GM21619 (cell line): ENCODE results near the gene MAP6D1.
A peak's percentile ranks its signal among the peaks of the same experiment; 100 is the strongest.

ENCODE experiments used
- ATAC-seq: cut with Tn5 transposase; IDR thresholded peaks from one replicate; pipeline ENCODE4 v1.9.1; 2021; ENCODE audit not compliant: unreplicated experiment

Gene MAP6D1

GRCh38 chr3:183825456-183826161, at the start of gene MAP6D1:
Gene MAP6D1 (minus strand): TSS chr3:183825577. CDS start chr3:183825547, 30 bp downstream.
- ATAC-seq: peak; percentile 55

- ATAC-seq: no peak
These were observed 48.5 kb upstream of the MAP6D1 start for GRCh38 chr3:183873914-183874313.

GRCh38 chr3:183871541-183871940, 46.2 kb upstream of the MAP6D1 start:
- no peak for ATAC-seq

- ATAC-seq: no peak
These were observed 45.2 kb upstream of the MAP6D1 start for GRCh38 chr3:183870563-183870962.

- ATAC-seq: no peak
These were observed 43.4 kb upstream of the MAP6D1 start for GRCh38 chr3:183868796-183869195.

DNA sequence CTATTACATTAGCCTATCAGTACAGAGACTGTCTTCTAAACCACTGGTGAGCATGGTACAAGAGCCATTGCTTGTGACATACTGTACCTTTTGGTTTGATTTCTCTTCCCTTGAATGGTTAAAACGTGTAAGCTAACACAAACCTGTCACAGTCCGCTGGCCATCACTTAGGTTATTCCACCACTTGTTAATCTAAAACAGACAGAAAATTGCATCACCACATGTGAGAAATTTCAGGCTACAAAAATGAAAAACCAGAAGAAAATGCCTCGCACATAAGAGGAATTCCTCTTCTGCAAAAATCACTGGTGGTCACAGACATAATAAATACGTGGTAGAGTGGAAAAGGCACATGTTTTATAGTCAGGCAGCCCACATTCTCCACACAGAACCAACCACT, 37.2 kb upstream of the MAP6D1 start:
- no peak for ATAC-seq

GRCh38 chr3:183857863-183858262, 32.5 kb upstream of the MAP6D1 start:
- no peak for ATAC-seq

- no peak for ATAC-seq
These were observed 29.1 kb upstream of the MAP6D1 start for GRCh38 chr3:183854318-183855035.

DNA sequence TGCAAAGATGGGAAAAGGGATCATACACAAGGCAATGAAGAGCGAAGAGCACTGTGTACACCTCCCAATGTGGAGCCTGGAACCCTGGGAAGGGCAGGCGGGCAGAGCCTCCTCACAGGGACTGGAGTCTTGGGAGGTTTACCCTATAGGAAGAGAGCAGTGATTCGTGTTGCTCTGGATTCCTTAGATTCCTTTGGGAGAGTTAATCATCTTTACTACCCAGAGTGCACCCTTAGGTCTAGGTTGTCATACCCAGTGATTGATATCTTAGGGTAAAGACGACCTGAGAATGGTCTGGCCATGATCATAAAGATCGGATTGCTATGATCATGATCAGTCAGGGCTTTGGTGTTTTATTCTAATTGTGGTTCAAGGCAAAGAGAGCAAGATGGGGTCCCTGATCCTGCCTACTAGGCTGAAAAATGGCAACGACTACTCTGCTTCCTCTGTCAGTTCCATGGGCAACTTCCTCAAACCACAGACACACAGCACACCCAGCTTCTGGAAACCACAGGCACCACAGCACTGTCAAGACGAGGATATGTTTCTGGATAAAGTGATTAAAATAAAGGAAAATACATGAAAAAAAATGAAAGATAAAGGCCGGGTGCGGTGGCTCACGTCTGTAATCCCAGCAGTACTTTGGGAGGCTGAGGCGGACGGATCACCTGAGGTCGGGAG, 20.4 kb upstream of the MAP6D1 start:
- ATAC-seq: no peak

DNA sequence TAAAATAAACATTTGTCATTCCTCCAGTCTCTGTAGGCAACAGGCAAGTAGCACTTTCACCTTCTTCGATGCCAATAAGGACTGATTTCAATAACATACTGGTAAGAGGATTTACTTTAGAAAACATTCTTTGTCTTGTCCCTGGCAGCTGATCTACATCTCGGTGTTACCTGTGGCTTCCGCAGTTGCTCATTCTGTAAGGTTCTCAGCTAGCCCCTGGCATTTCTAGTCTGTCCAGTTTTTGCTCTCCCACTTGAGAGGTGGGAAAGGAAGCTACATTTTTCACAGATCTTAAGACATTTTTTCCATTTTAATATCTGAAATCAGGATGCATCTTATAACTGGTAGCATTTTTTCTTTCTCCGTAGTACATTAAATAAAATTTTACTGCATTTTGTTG, 19.7 kb upstream of the MAP6D1 start:
- no peak for ATAC-seq

GRCh38 chr3:183844606-183845005, 19.2 kb upstream of the MAP6D1 start:
- no peak for ATAC-seq

GRCh38 chr3:183839751-183840150, 14.4 kb upstream of the MAP6D1 start:
- ATAC-seq: no peak

DNA sequence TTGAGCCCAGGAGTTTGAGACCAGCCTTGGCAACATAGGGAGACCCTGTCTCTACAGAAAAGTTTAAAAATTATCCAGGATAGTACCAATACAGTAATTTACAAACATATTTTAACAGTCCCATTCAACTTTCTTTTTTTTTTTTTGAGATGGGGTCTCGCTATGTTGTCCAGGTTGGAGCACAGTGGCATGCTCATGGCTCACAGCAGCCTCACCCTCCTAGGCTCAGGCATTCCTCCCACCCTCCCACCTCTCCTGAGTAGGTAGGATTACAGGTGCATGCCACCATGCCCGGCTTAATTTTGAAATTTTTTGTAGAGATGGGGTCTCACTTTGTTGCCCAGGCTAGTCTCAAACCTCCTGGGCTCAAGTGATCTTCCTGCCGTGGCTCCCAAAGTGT, 12.5 kb upstream of the MAP6D1 start:
- ATAC-seq: no peak

GRCh38 chr3:183837390-183837789, 12.0 kb upstream of the MAP6D1 start:
- ATAC-seq: no peak

- ATAC-seq: no peak
These were observed 8.1 kb upstream of the MAP6D1 start for GRCh38 chr3:183833516-183833915.

DNA sequence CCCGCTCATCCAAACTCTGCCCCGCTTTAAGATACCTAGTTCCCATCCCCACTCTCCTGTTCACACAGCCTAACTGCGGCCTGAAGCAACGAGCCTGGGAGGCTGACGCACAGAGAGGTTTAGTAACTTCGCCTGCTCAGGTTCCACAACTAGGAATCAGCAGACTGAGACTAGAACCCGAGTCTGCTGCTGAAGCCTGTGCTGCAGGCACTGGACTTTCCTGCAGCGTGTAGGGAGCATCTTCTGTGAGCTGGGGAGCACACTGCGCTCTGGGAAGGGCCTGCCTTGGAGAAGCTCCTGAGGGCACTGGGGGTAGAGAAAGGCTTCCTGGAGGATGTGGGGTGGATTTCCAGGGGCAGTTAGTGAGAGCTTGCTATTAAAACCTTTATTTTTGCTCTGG, 4.8 kb upstream of the MAP6D1 start:
- no peak for ATAC-seq

- no peak for ATAC-seq
These were observed 4.1 kb upstream of the MAP6D1 start for GRCh38 chr3:183829466-183829865.

GRCh38 chr3:183828538-183828870, 3.1 kb upstream of the MAP6D1 start:
- ATAC-seq: no peak

DNA sequence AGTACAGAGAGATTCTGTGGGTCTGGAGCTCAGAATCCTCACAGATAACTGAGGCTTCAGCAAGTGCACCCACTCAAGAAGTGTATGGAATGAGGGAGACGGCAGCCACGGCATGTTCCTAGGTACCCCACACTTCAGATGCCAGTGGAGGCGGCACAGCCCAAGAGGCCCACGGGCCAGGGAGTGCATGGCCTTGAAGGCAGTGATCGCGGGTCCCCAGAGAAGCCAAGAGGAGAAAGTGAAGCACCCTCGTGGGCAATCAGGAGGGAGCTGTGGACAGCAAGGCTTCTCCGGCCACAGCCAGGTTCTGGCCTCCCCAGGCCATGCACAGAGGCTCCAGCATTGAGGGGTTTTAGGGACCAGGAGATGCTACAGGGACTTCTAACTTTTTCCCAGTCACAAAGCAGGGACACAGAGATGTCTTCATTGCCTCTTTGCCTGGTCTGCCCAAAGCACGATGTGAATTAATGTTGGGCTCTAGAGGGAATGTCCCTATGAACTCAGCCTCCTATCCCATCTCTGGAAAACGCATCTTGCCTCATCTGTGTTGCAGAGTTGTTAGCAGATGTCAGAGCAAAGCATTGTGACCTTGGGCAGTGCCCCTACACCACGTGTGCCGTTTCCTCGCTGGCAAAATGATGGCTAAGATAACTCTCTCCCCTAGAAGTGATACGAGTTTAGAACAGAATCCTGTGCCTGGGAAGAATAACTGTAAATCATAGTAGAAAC, 2.6 kb upstream of the MAP6D1 start:
- ATAC-seq: no peak

GRCh38 chr3:183826448-183827250, 1.3 kb upstream of the MAP6D1 start:
- ATAC-seq: no peak
